Mesendoderm (in vitro differentiated cells): ENCODE results near the gene CLTCL1.

Experiments used
- DNase-seq: peaks from one replicate; pipeline ENCODE4 v3.0.0; 2013
- H2AK5ac ChIP-seq: 2 replicates; pipeline ENCODE4 v1.6.1; 2013; ENCODE audit warnings: low read length, inconsistent platforms
- H2BK120ac ChIP-seq: 2 replicates; pipeline ENCODE4 v1.6.1; 2013; ENCODE audit warnings: low read depth, mild to moderate bottlenecking, low read length, moderate library complexity, mixed read lengths
- H2BK15ac ChIP-seq: replicated peaks from 2 replicates; pipeline ENCODE4 v1.6.1; 2013; ENCODE audit warnings: low read depth, mild to moderate bottlenecking, moderate library complexity
- H2BK5ac ChIP-seq: 2 replicates; pipeline ENCODE4 v1.6.1; 2013; ENCODE audit warnings: low read length, inconsistent platforms
- H3K18ac ChIP-seq: 2 replicates; pipeline ENCODE4 v1.6.1; 2013; ENCODE audit warnings: mild to moderate bottlenecking, low read length, mixed read lengths
- H3K23ac ChIP-seq: one replicate; pipeline ENCODE4 v1.6.1; 2013; ENCODE audit warnings: low read length
- H3K27ac ChIP-seq: 2 replicates; pipeline ENCODE4 v1.5.1; 2013; ENCODE audit warnings: low read depth, mild to moderate bottlenecking, inconsistent platforms, low read length, moderate library complexity
- H3K27me3 ChIP-seq: 2 replicates; pipeline ENCODE4 v1.6.1; 2013; ENCODE audit warnings: low read length, control low read depth, mild to moderate bottlenecking, inconsistent platforms; ENCODE audit not compliant: insufficient read depth, poor library complexity
- H3K36me3 ChIP-seq: 2 replicates; pipeline ENCODE4 v1.6.1; 2013; ENCODE audit warnings: low read length, inconsistent platforms; ENCODE audit not compliant: control insufficient read depth, insufficient read depth
- H3K4ac ChIP-seq: one replicate; pipeline ENCODE4 v1.6.1; 2013; ENCODE audit warnings: low read depth, mild to moderate bottlenecking, low read length, moderate library complexity
- H3K4me1 ChIP-seq: 2 replicates; pipeline ENCODE4 v1.6.1; 2013; ENCODE audit warnings: low read depth, low read length, inconsistent platforms; ENCODE audit not compliant: control insufficient read depth
- H3K4me2 ChIP-seq: 2 replicates; pipeline ENCODE4 v1.6.1; 2013; ENCODE audit warnings: low read length
- H3K4me3 ChIP-seq: 2 replicates; pipeline ENCODE4 v1.5.1; 2013; ENCODE audit warnings: mild to moderate bottlenecking, low read length
- H3K56ac ChIP-seq: one replicate; pipeline ENCODE4 v1.6.1; 2013; ENCODE audit warnings: low read length
- H3K79me1 ChIP-seq: 2 replicates; pipeline ENCODE4 v1.6.1; 2013; ENCODE audit warnings: low read length, inconsistent platforms
- H3K79me2 ChIP-seq: 2 replicates; pipeline ENCODE4 v1.6.1; 2013; ENCODE audit warnings: mild to moderate bottlenecking, low read length; ENCODE audit not compliant: control insufficient read depth, insufficient read depth
- H3K9ac ChIP-seq: 2 replicates; pipeline ENCODE4 v1.6.1; 2013; ENCODE audit warnings: low read length, inconsistent platforms
- H4K5ac ChIP-seq: one replicate; pipeline ENCODE4 v1.6.1; 2013; ENCODE audit warnings: low read length
- H4K8ac ChIP-seq: one replicate; pipeline ENCODE4 v1.6.1; 2013; ENCODE audit warnings: low read depth, mild to moderate bottlenecking, control low read depth, low read length, moderate library complexity
- WGBS: extraction: QIAGEN DNeasy Blood & Tissue Kit; methylation state at CpG from one replicate; pipeline ENCODE4 v1.1.7; 2013; ENCODE audit warnings: low lambda C conversion rate, missing lambda C conversion rate; ENCODE audit not compliant: insufficient coverage; ENCODE audit errors: extremely low coverage; 5-methylcytosine and 5-hydroxymethylcytosine counted together

CLTCL1 gene

GRCh38 chr22:19233189-19233661 lies 58.3 kb downstream of the CLTCL1 start:
- H2BK15ac ChIP-seq = no peak overlapping the region
- no CpG with 5 or more reads among the region's 11 CpGs for WGBS
- DNase-seq = no peak

DNA sequence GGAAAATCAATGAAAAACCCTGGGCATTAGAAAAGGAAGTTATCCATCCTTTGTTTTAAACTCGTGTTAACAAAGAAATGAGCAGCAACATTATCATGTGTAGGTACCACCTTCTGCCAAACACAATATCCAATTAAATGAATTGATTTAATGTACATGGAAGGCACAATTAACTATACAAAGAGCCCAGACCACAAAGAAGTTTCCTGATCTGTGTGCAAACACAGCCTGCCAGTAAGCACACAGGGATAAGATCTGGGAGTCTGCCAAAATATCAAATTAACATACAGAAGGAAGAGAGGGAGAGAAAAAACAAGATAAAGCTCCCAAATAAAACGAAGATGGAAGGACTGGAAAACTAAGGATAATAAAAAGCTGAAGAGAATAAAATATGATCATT lies 58.9 kb downstream of the CLTCL1 start:
- Histone ChIP-seq H3K27ac (no peak overlapping the region), H3K36me3 (no peaks in the 10 kb centered on the region), H3K4me3 (no peak overlapping the region), H3K56ac (no peak overlapping the region), H3K4ac (no peak overlapping the region), H3K4me2 (no peak overlapping the region), H3K4me1 (no peaks in the 10 kb centered on the region), H3K9ac (no peak overlapping the region), H3K27me3 (no peaks in the 10 kb centered on the region), H4K8ac (no peak overlapping the region), H2BK120ac (no peak overlapping the region), H2BK5ac (no peak overlapping the region), H3K79me1 (no peaks in the 10 kb centered on the region), H2BK15ac (no peak overlapping the region), H3K79me2 (no peaks in the 10 kb centered on the region), H3K23ac (no peak overlapping the region), H2AK5ac (no peak overlapping the region), H4K5ac (no peak overlapping the region), H3K18ac (no peak overlapping the region)
- WGBS = no CpG with 5 or more reads among the region's 2 CpGs
- DNase-seq = no peak

More at GRCh38 chr22:19233189-19233661, 58.3 kb downstream of the CLTCL1 start:
- H2BK120ac ChIP-seq = no peak overlapping the region
- H3K9ac ChIP-seq = no peak overlapping the region
- H3K4me1 ChIP-seq = no peaks in the 10 kb centered on the region
- no peak overlapping the region for H3K4me3 ChIP-seq
- no peak overlapping the region for H3K23ac ChIP-seq
- no peak overlapping the region for H4K5ac ChIP-seq
- H3K4me2 ChIP-seq = no peak overlapping the region
- H3K4ac ChIP-seq = no peak overlapping the region
- H2BK5ac ChIP-seq = no peak overlapping the region
- no peak overlapping the region for H3K18ac ChIP-seq
- no peak overlapping the region for H3K27ac ChIP-seq
- no peaks in the 10 kb centered on the region for H3K79me2 ChIP-seq
- no peaks in the 10 kb centered on the region for H3K79me1 ChIP-seq
- H4K8ac ChIP-seq = no peak overlapping the region
- no peaks in the 10 kb centered on the region for H3K36me3 ChIP-seq
- no peaks in the 10 kb centered on the region for H3K27me3 ChIP-seq
- no peak overlapping the region for H2AK5ac ChIP-seq
- no peak overlapping the region for H3K56ac ChIP-seq

DNA sequence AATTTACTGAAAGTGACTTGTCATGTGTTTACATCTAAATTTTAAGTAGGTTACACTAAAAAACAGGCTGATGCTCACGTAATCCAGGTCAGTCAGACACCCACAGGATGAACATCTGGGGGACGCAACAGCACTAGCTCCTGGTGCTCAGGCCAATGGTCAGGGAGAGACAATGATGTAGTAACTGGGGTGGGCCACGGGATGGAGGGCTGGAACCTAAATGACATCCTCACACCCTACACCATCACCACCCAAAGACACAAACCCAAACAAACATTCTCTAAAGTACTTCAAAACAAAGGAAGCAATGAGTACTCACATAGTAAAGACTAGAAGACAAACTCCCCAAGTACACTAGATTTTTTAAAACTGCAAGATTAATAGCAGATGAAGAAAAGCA lies 59.5 kb downstream of the CLTCL1 start:
- Histone ChIP-seq H3K56ac (no peak overlapping the region), H4K5ac (no peak overlapping the region), H4K8ac (no peak overlapping the region), H2BK15ac (no peak overlapping the region), H2BK5ac (no peak overlapping the region), H3K4me2 (no peak overlapping the region), H3K36me3 (no peaks in the 10 kb centered on the region), H2BK120ac (no peak overlapping the region), H3K79me1 (no peaks in the 10 kb centered on the region), H2AK5ac (no peak overlapping the region), H3K27me3 (no peaks in the 10 kb centered on the region), H3K27ac (no peak overlapping the region), H3K23ac (no peak overlapping the region), H3K79me2 (no peaks in the 10 kb centered on the region), H3K4ac (no peak overlapping the region), H3K4me1 (no peaks in the 10 kb centered on the region), H3K4me3 (no peak overlapping the region), H3K18ac (no peak overlapping the region), H3K9ac (no peak overlapping the region)
- WGBS = no CpG with 5 or more reads among the region's 3 CpGs
- DNase-seq = no peak

GRCh38 chr22:19229600-19229999 lies 61.9 kb downstream of the CLTCL1 start:
- WGBS = no CpG with 5 or more reads among the region's 2 CpGs

DNA sequence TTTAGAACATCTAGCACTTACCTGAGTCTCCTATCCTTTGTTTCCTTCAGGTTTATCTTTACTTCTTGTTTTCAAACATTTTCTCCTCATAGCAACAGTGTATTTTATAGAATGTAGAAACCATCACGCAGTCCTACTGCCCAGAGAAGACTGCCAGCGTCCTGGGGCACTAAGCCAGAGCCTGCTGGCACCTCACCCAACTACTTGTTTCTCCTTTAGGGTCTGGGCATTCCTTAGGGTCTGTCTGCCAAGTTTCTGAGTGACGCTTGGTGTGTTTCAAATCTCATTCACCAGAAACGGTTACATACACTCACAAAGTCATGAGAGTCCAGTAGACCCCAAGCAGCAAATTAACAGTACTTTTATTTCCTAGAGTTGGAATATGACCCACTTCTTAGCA lies 63.3 kb downstream of the CLTCL1 start:
- no peak overlapping the region for H2BK120ac ChIP-seq
- H3K36me3 ChIP-seq = peaks cover 2% of the 10 kb centered on the region
- no peak overlapping the region for H3K23ac ChIP-seq
- no peaks in the 10 kb centered on the region for H3K27me3 ChIP-seq
- H3K79me2 ChIP-seq = no peaks in the 10 kb centered on the region
- H2AK5ac ChIP-seq = no peak overlapping the region
- no peak overlapping the region for H3K27ac ChIP-seq
- H3K4me2 ChIP-seq = no peak overlapping the region
- H2BK15ac ChIP-seq = no peak overlapping the region
- no peak overlapping the region for H3K4ac ChIP-seq
- no peak for DNase-seq
- no CpG with 5 or more reads among the region's 4 CpGs for WGBS
- H3K79me1 ChIP-seq = no peaks in the 10 kb centered on the region
- no peak overlapping the region for H3K18ac ChIP-seq
- no peak overlapping the region for H2BK5ac ChIP-seq
- H4K5ac ChIP-seq = no peak overlapping the region
- H3K9ac ChIP-seq = no peak overlapping the region
- H4K8ac ChIP-seq = no peak overlapping the region
- no peak overlapping the region for H3K56ac ChIP-seq
- no peak overlapping the region for H3K4me3 ChIP-seq
- H3K4me1 ChIP-seq = no peaks in the 10 kb centered on the region

More at GRCh38 chr22:19229600-19229999, 61.9 kb downstream of the CLTCL1 start:
- H2BK120ac ChIP-seq = no peak overlapping the region
- H4K5ac ChIP-seq = no peak overlapping the region
- H3K4me3 ChIP-seq = no peak overlapping the region
- peaks cover 2% of the 10 kb centered on the region for H3K36me3 ChIP-seq
- H3K27ac ChIP-seq = no peak overlapping the region
- H3K4me2 ChIP-seq = no peak overlapping the region
- no peaks in the 10 kb centered on the region for H3K79me1 ChIP-seq
- no peak overlapping the region for H3K9ac ChIP-seq
- H3K56ac ChIP-seq = no peak overlapping the region
- no peaks in the 10 kb centered on the region for H3K27me3 ChIP-seq
- no peak overlapping the region for H2BK15ac ChIP-seq
- H4K8ac ChIP-seq = no peak overlapping the region
- no peak overlapping the region for H2BK5ac ChIP-seq
- H3K4ac ChIP-seq = no peak overlapping the region
- DNase-seq = no peak
- H3K18ac ChIP-seq = no peak overlapping the region
- no peaks in the 10 kb centered on the region for H3K4me1 ChIP-seq
- no peak overlapping the region for H2AK5ac ChIP-seq
- H3K23ac ChIP-seq = no peak overlapping the region
- no peaks in the 10 kb centered on the region for H3K79me2 ChIP-seq

- H3K4me2 ChIP-seq = no peak overlapping the region
- DNase-seq = no peak
- H3K36me3 ChIP-seq = peaks cover 2% of the 10 kb centered on the region
- no peak overlapping the region for H2BK5ac ChIP-seq
- H3K79me2 ChIP-seq = no peaks in the 10 kb centered on the region
- no peak overlapping the region for H3K27ac ChIP-seq
- H3K18ac ChIP-seq = no peak overlapping the region
- H2BK120ac ChIP-seq = no peak overlapping the region
- no peak overlapping the region for H3K4ac ChIP-seq
- H3K79me1 ChIP-seq = no peaks in the 10 kb centered on the region
- no peak overlapping the region for H3K56ac ChIP-seq
- H3K4me3 ChIP-seq = no peak overlapping the region
- no peak overlapping the region for H3K23ac ChIP-seq
- H4K5ac ChIP-seq = no peak overlapping the region
- H3K9ac ChIP-seq = no peak overlapping the region
- H2AK5ac ChIP-seq = no peak overlapping the region
- no peaks in the 10 kb centered on the region for H3K27me3 ChIP-seq
- H3K4me1 ChIP-seq = no peaks in the 10 kb centered on the region
- no peak overlapping the region for H4K8ac ChIP-seq
- no peak overlapping the region for H2BK15ac ChIP-seq
Measured at GRCh38 chr22:19226428-19226827, 65.1 kb downstream of the CLTCL1 start.
